ENCODE measurements around the gene SAA2. TPM values are rescaled to one million over a fixed set of nuclear protein-coding genes. Genes with fewer than 3 reads are reported as not detected.

The SAA2 gene
- total and polyA plus RNA-seq, 2 experiments from 2014 or later = 27.4 to 111 TPM

GRCh38 chr11:18222814-18223421 lies 25.6 kb downstream of the SAA2 start:
- WGBS (ENCODE audit: low lambda C conversion rate, missing lambda C conversion rate) = 97% methylated on average over 3 of the region's 3 CpGs
- Histone ChIP-seq H3K79me2 (no peaks in the 10 kb centered on the region), H2AFZ (no peak overlapping the region), H3K4me2 (no peak overlapping the region), H3K27me3 (no peaks in the 10 kb centered on the region), H3K9me2 (replicated peaks; ENCODE audit: insufficient read depth) (no peaks in the 10 kb centered on the region), H4K20me1 (ENCODE audit: insufficient read depth, poor library complexity, severe bottlenecking) (no peaks in the 10 kb centered on the region), H3K27ac (no peak overlapping the region), H3K4me1 (ENCODE audit: insufficient read depth) (no peaks in the 10 kb centered on the region), H3K9me3 (ENCODE audit: low read depth) (no peaks in the 10 kb centered on the region), H3K36me3 (replicated peaks; ENCODE audit: insufficient read depth, low read depth) (no peaks in the 10 kb centered on the region), H3K4me3 (no peak overlapping the region)
- TF ChIP-seq EZH2 (IDR thresholded peaks at IDR 0.05; ENCODE audit: borderline replicate concordance) = no peak
- DNase-seq (ENCODE audit: low spot score) = no peak

- 77% methylated on average over 5 of the region's 5 CpGs for WGBS (ENCODE audit: low lambda C conversion rate, missing lambda C conversion rate)
- H3K4me2 ChIP-seq = no peak overlapping the region
These were observed 27.1 kb downstream of the SAA2 start for GRCh38 chr11:18221274-18221876.

GRCh38 chr11:18209058-18209457 lies 39.4 kb downstream of the SAA2 start:
- Histone ChIP-seq H3K4me3 (no peak overlapping the region), H2AFZ (no peak overlapping the region), H3K27me3 (peaks cover 3% of the 10 kb centered on the region), H3K9me2 (replicated peaks; ENCODE audit: insufficient read depth) (no peaks in the 10 kb centered on the region), H4K20me1 (ENCODE audit: insufficient read depth, poor library complexity, severe bottlenecking) (no peaks in the 10 kb centered on the region), H3K4me1 (ENCODE audit: insufficient read depth) (no peaks in the 10 kb centered on the region), H3K4me2 (no peak overlapping the region), H3K9me3 (ENCODE audit: low read depth) (no peaks in the 10 kb centered on the region), H3K27ac (no peak overlapping the region), H3K79me2 (no peaks in the 10 kb centered on the region), H3K36me3 (replicated peaks; ENCODE audit: insufficient read depth, low read depth) (no peaks in the 10 kb centered on the region)
- WGBS (ENCODE audit: low lambda C conversion rate, missing lambda C conversion rate) = 96% methylated on average over 33 of the region's 33 CpGs
- DNase-seq (ENCODE audit: low spot score) = no peak
- TF ChIP-seq CTCF (IDR thresholded peaks at IDR 0.05; ENCODE audit: poor library complexity) = no peak

More at GRCh38 chr11:18221274-18221876, 27.1 kb downstream of the SAA2 start:
- DNase-seq (ENCODE audit: low spot score) = no peak
- no peaks in the 10 kb centered on the region for H3K9me3 ChIP-seq (ENCODE audit: low read depth)
- no peak overlapping the region for H3K27ac ChIP-seq
- no peaks in the 10 kb centered on the region for H3K36me3 ChIP-seq (replicated peaks; ENCODE audit: insufficient read depth, low read depth)
- no peaks in the 10 kb centered on the region for H3K9me2 ChIP-seq (replicated peaks; ENCODE audit: insufficient read depth)
- H2AFZ ChIP-seq = no peak overlapping the region
- no peaks in the 10 kb centered on the region for H3K79me2 ChIP-seq
- H4K20me1 ChIP-seq (ENCODE audit: insufficient read depth, poor library complexity, severe bottlenecking) = no peaks in the 10 kb centered on the region
- peaks cover 2% of the 10 kb centered on the region for H3K27me3 ChIP-seq
- no peaks in the 10 kb centered on the region for H3K4me1 ChIP-seq (ENCODE audit: insufficient read depth)
- no peak for TF ChIP-seq EZH2phosphoT487 (IDR thresholded peaks at IDR 0.05; ENCODE audit: low read depth, severe bottlenecking, unreplicated experiment)
- no peak for TF ChIP-seq EZH2 (IDR thresholded peaks at IDR 0.05; ENCODE audit: borderline replicate concordance)
- no peak for TF ChIP-seq CTCF (IDR thresholded peaks at IDR 0.05; ENCODE audit: poor library complexity)
- no peak overlapping the region for H3K4me3 ChIP-seq

- Histone ChIP-seq H3K9me2 (replicated peaks; ENCODE audit: insufficient read depth) (no peaks in the 10 kb centered on the region), H2AFZ (no peak overlapping the region), H3K9me3 (ENCODE audit: low read depth) (no peaks in the 10 kb centered on the region), H3K27me3 (no peaks in the 10 kb centered on the region), H3K4me2 (no peak overlapping the region), H4K20me1 (ENCODE audit: insufficient read depth, poor library complexity, severe bottlenecking) (no peaks in the 10 kb centered on the region), H3K27ac (no peak overlapping the region), H3K4me1 (ENCODE audit: insufficient read depth) (no peaks in the 10 kb centered on the region), H3K4me3 (no peak overlapping the region), H3K36me3 (replicated peaks; ENCODE audit: insufficient read depth, low read depth) (no peaks in the 10 kb centered on the region), H3K79me2 (no peaks in the 10 kb centered on the region)
- DNase-seq (ENCODE audit: low spot score) = no peak
- TF ChIP-seq CTCF (IDR thresholded peaks at IDR 0.05; ENCODE audit: poor library complexity) = no peak
- TF ChIP-seq EZH2 (IDR thresholded peaks at IDR 0.05; ENCODE audit: borderline replicate concordance) = no peak
- no peak for TF ChIP-seq EZH2phosphoT487 (IDR thresholded peaks at IDR 0.05; ENCODE audit: low read depth, severe bottlenecking, unreplicated experiment)
These were observed 43.7 kb downstream of the SAA2 start for GRCh38 chr11:18204771-18205170.

Data from hepatocyte (in vitro differentiated cells).